HFFc6 (cell line): Measurements from ENCODE around the gene MAPK11. TPM values are rescaled to one million over a fixed set of nuclear protein-coding genes. Genes with fewer than 3 reads are reported as not detected.

Source experiments
- DNase-seq: peaks from one replicate; pipeline ENCODE4 v3.0.0-alpha.2; 2018
- H3K27ac Mint-ChIP-seq: 2 replicates; pipeline ENCODE4 v1.8.0; 2020; ENCODE audit warnings: mild to moderate bottlenecking, mixed read lengths
- H3K27me3 Mint-ChIP-seq: 2 replicates; pipeline ENCODE4 v1.8.0; 2021; ENCODE audit warnings: mild to moderate bottlenecking, moderate library complexity, mixed read lengths; ENCODE audit not compliant: insufficient read depth
- H3K36me3 Mint-ChIP-seq: 2 replicates; pipeline ENCODE4 v1.8.0; 2021; ENCODE audit warnings: low read depth, mixed read lengths
- H3K4me1 Mint-ChIP-seq: 2 replicates; pipeline ENCODE4 v1.8.0; 2020; ENCODE audit warnings: low read depth, mixed read lengths
- H3K4me3 Mint-ChIP-seq: 2 replicates; pipeline ENCODE4 v1.8.0; 2020; ENCODE audit warnings: mild to moderate bottlenecking, moderate library complexity, mixed read lengths
- H3K9me3 Mint-ChIP-seq: 2 replicates; pipeline ENCODE4 v1.8.0; 2020; ENCODE audit warnings: mild to moderate bottlenecking, mixed read lengths
- CTCF ChIP-seq: fragments of 200-600 bp; sonication (generic); IDR thresholded peaks from 2 replicates; pipeline ENCODE4 v1.5.0; 2021; ENCODE audit warnings: antibody characterized with exemption, mild to moderate bottlenecking
- total RNA-seq, 6 experiments: library from RNA; stranded (reverse); fragmentation: NEBNext Ultra II Directional; extraction: Animal tissue kit (Norgen Biotek cat#: 25700); gene quantifications; 2 replicates in 1 of 6; 3 replicates in 5 of 6; pipeline ENCODE4 v1.2.3, GENCODE V29; 2021

MAPK11 gene
- total RNA-seq, 6 experiments from 2014 or later, result 6.0 to 10.2 (median 7.8) TPM

DNA sequence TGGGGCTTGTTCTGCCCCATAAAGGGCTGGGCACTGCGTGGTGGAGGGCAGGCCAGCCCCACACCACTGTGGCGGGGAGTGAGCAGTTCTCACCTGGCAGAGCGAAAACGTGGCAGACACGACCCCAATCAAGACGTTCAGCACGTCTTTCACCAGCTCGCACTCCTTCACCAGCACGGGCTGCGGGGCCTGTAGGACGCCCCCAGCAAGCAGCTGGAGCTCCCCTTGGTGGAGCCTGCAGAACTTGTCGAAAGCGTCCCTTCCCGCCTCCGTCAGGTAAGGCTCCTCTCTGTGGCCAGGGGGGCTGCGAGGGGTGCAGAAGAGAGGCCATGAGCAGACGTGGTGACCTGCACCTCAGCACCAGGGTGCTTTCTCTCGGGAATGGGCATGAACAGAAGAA is 37.0 kb downstream of the MAPK11 start:
- Mint-ChIP-seq H3K4me1 (no peaks in the 10 kb centered on the region), H3K36me3 (peaks cover 30% of the 10 kb centered on the region), H3K9me3 (no peaks in the 10 kb centered on the region), H3K27ac (no peak overlapping the region), H3K4me3 (no peak overlapping the region), H3K27me3 (no peaks in the 10 kb centered on the region; the same call in 1 of the 2 replicates)
- no peak for DNase-seq
- TF ChIP-seq CTCF, result no peak

GRCh38 chr22:50232481-50233151 is 37.6 kb downstream of the MAPK11 start:
- TF ChIP-seq CTCF, result no peak
- DNase-seq, result no peak
- H3K27ac Mint-ChIP-seq, result no peak overlapping the region
- no peaks in the 10 kb centered on the region for H3K4me1 Mint-ChIP-seq
- no peak overlapping the region for H3K4me3 Mint-ChIP-seq
- peaks cover 30% of the 10 kb centered on the region for H3K36me3 Mint-ChIP-seq
- H3K27me3 Mint-ChIP-seq, result no peaks in the 10 kb centered on the region; the same call in 1 of the 2 replicates
- H3K9me3 Mint-ChIP-seq, result no peaks in the 10 kb centered on the region

- no peak for TF ChIP-seq CTCF
- Mint-ChIP-seq H3K27me3 (no peaks in the 10 kb centered on the region; the same call in 1 of the 2 replicates), H3K9me3 (no peaks in the 10 kb centered on the region), H3K4me3 (no peak overlapping the region), H3K36me3 (peaks cover 18% of the 10 kb centered on the region), H3K4me1 (no peaks in the 10 kb centered on the region), H3K27ac (no peak overlapping the region)
- no peak for DNase-seq
Measured at GRCh38 chr22:50229370-50229769, 40.8 kb downstream of the MAPK11 start.

DNA sequence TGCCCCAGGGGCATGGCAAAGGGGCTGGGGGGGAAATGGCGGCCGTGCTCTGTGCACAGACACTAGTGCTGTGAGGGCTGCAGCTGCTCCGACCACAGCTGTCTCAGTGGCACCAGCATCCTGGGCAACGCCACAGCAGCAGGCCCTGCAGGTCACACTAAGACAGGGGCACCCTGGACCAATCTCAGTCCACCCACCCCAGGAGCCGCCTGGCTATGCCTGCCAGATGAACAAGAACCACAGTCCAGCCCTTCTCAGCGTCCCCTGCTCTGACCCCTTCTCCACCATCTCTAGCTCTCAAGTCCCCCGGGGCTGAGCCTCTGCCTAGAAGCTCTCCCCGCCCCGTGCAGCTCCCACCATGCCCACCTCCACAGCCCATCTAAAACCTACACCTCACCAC is 41.8 kb downstream of the MAPK11 start:
- no peak overlapping the region for H3K27ac Mint-ChIP-seq
- no peak for TF ChIP-seq CTCF
- no peaks in the 10 kb centered on the region for H3K9me3 Mint-ChIP-seq
- no peaks in the 10 kb centered on the region; the same call in none of the 2 replicates for H3K27me3 Mint-ChIP-seq
- H3K4me1 Mint-ChIP-seq, result no peaks in the 10 kb centered on the region
- DNase-seq, result no peak
- H3K4me3 Mint-ChIP-seq, result no peak overlapping the region
- H3K36me3 Mint-ChIP-seq, result peaks cover 8% of the 10 kb centered on the region

DNA sequence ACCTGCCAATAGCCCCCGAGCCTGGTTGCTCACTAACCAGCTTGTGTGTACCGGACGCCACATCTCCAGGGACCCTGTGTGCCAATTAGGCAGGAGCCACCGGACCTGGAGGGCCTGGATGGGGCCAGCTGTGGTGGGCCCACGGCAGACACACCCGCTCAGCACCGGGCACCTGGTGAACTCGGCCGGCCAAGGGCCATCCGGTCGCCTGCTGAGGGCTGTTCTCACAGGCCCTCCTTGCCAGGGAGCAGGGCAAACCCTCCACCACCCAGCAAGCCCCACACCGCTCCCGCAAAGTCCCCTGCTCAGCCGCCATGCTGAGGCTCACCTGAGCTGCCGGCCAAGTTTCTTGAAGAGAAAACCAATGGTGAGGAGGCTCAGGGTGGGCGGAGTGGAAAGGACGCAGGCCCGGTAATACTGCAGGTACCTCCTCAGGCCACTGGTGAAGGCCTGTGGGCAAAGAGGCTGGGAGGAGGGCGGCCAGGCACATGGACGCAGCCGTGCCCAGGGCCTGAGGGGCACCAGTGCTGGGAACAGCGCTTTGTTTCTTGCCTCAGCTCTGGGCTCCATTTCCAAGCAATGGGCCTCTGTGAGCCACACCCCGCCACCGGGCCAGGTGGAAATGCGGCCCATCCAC is 42.5 kb downstream of the MAPK11 start:
- no peaks in the 10 kb centered on the region for H3K4me1 Mint-ChIP-seq
- TF ChIP-seq CTCF, result no peak
- no peaks in the 10 kb centered on the region; the same call in none of the 2 replicates for H3K27me3 Mint-ChIP-seq
- H3K36me3 Mint-ChIP-seq, result peaks cover 11% of the 10 kb centered on the region
- H3K27ac Mint-ChIP-seq, result no peak overlapping the region
- no peak overlapping the region for H3K4me3 Mint-ChIP-seq
- no peak for DNase-seq
- H3K9me3 Mint-ChIP-seq, result no peaks in the 10 kb centered on the region
